Glutamatergic neuron (in vitro differentiated cells): ENCODE data around the gene TRPM3. TPM values are rescaled to one million over a fixed set of nuclear protein-coding genes. Genes with fewer than 3 reads are reported as not detected.

Experiments
- DNase-seq: peaks from one replicate; pipeline ENCODE4 v3.0.0; 2022
- H3K27ac Mint-ChIP-seq: one replicate; pipeline ENCODE4 v1.8.0; 2020; ENCODE audit warnings: mild to moderate bottlenecking, mixed read lengths, inconsistent platforms; ENCODE audit not compliant: unreplicated experiment
- H3K27me3 Mint-ChIP-seq: one replicate; pipeline ENCODE4 v1.8.0; 2020; ENCODE audit warnings: mild to moderate bottlenecking, moderate library complexity, mixed read lengths, inconsistent platforms; ENCODE audit not compliant: unreplicated experiment
- H3K36me3 Mint-ChIP-seq: one replicate; pipeline ENCODE4 v1.8.0; 2020; ENCODE audit warnings: mild to moderate bottlenecking, mixed read lengths, inconsistent platforms; ENCODE audit not compliant: unreplicated experiment
- H3K4me1 Mint-ChIP-seq: one replicate; pipeline ENCODE4 v1.8.0; 2020; ENCODE audit warnings: mild to moderate bottlenecking, low read depth, mixed read lengths, inconsistent platforms; ENCODE audit not compliant: unreplicated experiment
- H3K4me3 Mint-ChIP-seq: one replicate; pipeline ENCODE4 v1.8.0; 2020; ENCODE audit warnings: mild to moderate bottlenecking, mixed read lengths, inconsistent platforms; ENCODE audit not compliant: unreplicated experiment
- H3K9me3 Mint-ChIP-seq: one replicate; pipeline ENCODE4 v1.8.0; 2020; ENCODE audit warnings: mild to moderate bottlenecking, moderate library complexity, mixed read lengths, inconsistent platforms; ENCODE audit not compliant: unreplicated experiment
- total RNA-seq: library from RNA; stranded (reverse); fragmentation: NEBNext Ultra II Directional; extraction: Animal tissue kit (Norgen Biotek cat#: 25700); gene quantifications from one replicate; pipeline ENCODE4 v1.2.1, GENCODE V29; 2021; ENCODE audit not compliant: unreplicated experiment
- TF ChIP-seq, protein P1 (sequence below): fragments of 200-600 bp; sonication (generic); IDR thresholded peaks from one replicate; pipeline ENCODE4 v1.5.0; 2021; ENCODE audit not compliant: partially characterized antibody, unreplicated experiment

The TRPM3 gene
- total RNA-seq, 1 donor from 2014 or later = 3.3 TPM

DNA sequence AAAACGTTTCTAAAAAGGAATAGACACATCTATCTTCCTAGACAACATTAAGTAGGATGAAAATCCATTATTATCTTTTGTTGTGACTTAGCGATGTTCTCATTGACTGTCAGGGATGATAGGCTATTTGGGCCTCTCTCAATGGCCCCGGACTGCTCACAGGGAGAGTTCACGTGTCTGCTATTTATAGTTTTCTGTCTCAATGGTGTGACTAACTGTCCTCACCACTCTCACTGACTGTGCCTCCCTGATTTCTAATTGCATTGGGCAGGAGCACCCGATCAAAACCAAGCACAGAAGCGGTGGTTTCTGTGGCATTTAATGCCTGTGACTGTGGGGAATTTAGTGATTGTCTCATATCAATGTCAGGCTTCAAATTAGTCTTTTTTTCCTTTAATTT is 420.3 kb downstream of the TRPM3 start:
- Mint-ChIP-seq H3K36me3 (no peaks in the 10 kb centered on the region), H3K27ac (no peak overlapping the region), H3K9me3 (no peaks in the 10 kb centered on the region), H3K4me3 (no peak overlapping the region), H3K4me1 (no peaks in the 10 kb centered on the region), H3K27me3 (no peaks in the 10 kb centered on the region)
- DNase-seq = no peak
- TF ChIP-seq, protein P1, sequence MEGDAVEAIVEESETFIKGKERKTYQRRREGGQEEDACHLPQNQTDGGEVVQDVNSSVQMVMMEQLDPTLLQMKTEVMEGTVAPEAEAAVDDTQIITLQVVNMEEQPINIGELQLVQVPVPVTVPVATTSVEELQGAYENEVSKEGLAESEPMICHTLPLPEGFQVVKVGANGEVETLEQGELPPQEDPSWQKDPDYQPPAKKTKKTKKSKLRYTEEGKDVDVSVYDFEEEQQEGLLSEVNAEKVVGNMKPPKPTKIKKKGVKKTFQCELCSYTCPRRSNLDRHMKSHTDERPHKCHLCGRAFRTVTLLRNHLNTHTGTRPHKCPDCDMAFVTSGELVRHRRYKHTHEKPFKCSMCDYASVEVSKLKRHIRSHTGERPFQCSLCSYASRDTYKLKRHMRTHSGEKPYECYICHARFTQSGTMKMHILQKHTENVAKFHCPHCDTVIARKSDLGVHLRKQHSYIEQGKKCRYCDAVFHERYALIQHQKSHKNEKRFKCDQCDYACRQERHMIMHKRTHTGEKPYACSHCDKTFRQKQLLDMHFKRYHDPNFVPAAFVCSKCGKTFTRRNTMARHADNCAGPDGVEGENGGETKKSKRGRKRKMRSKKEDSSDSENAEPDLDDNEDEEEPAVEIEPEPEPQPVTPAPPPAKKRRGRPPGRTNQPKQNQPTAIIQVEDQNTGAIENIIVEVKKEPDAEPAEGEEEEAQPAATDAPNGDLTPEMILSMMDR = no peak

DNA sequence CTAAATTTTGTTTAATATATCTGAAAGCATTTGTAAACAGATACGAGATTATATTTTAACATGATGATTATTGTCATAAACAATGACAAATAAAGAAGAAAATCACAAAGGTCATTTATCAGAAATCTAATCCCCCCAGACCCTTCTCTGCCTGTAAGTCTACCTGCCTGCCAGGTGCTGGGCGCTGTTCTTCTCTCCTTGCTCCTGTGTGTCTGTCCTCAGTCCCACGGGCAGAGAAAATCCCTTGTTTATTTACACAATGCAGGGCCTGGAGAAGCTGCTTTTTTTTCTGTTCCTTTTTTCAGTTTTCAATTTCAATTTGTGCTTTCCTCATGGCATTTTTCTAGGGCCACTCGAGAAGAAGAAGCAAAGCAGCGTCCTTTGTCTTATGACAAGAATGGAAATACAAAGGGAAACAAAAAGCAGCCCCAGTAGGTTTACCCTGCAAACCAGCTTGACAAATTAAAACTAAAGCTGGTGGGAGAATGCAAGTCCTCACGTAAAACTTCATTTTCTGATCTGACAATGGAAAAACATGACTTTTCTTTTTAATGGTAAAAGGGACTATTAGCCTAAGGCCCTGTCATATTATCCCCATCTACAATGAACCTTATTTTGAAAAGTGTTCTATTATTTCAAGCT is 424.6 kb downstream of the TRPM3 start:
- no peak overlapping the region for H3K27ac Mint-ChIP-seq
- H3K27me3 Mint-ChIP-seq = no peaks in the 10 kb centered on the region
- no peak overlapping the region for H3K4me3 Mint-ChIP-seq
- no peak for DNase-seq
- H3K36me3 Mint-ChIP-seq = no peaks in the 10 kb centered on the region
- H3K4me1 Mint-ChIP-seq = peaks cover 1% of the 10 kb centered on the region
- TF ChIP-seq, protein P1 = no peak
- no peaks in the 10 kb centered on the region for H3K9me3 Mint-ChIP-seq

DNA sequence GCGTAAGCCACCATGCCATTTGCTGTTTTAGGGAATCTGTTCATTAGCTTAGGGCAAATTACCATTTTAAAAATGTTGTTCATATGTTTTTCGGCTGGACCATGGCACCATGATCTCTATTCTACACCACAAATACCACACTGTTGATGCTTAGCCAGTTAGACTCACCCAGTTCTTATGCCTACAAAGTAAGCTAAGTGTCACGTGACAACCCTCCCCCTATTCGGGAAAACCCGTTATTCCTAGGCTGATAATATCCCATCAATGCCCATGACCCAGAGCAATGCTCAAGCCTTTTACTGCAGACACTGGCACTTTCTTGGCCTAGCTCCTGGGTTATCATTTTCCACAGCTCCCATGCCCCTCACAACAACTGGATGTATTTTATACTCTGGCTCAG is 426.7 kb downstream of the TRPM3 start:
- H3K4me3 Mint-ChIP-seq = no peak overlapping the region
- DNase-seq = no peak
- no peaks in the 10 kb centered on the region for H3K9me3 Mint-ChIP-seq
- peaks cover 3% of the 10 kb centered on the region for H3K4me1 Mint-ChIP-seq
- H3K27me3 Mint-ChIP-seq = no peaks in the 10 kb centered on the region
- H3K27ac Mint-ChIP-seq = no peak overlapping the region
- no peaks in the 10 kb centered on the region for H3K36me3 Mint-ChIP-seq
- TF ChIP-seq, protein P1 = no peak

DNA sequence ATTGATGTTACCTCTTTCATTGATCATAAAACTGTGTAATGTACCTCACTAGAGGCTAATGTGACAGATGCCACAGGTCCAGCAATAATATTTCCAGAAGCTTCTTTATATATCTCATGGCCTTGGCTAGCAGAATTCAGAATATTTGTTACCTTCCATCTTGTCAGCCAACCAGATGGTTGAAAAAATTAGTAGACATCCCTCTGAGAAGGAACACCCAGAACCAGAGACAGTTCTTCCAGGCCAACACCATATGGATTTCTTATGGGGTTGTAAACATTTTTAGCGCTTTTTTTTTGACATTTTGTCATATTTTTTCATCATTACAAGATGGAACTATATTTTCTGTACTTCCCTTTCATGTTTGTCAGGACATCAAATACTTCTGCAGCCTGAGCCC is 428.2 kb downstream of the TRPM3 start:
- Mint-ChIP-seq H3K4me3 (no peak overlapping the region), H3K36me3 (no peaks in the 10 kb centered on the region), H3K27ac (no peak overlapping the region), H3K9me3 (no peaks in the 10 kb centered on the region), H3K27me3 (no peaks in the 10 kb centered on the region), H3K4me1 (peaks cover 3% of the 10 kb centered on the region)
- no peak for DNase-seq
- TF ChIP-seq, protein P1 = no peak

DNA sequence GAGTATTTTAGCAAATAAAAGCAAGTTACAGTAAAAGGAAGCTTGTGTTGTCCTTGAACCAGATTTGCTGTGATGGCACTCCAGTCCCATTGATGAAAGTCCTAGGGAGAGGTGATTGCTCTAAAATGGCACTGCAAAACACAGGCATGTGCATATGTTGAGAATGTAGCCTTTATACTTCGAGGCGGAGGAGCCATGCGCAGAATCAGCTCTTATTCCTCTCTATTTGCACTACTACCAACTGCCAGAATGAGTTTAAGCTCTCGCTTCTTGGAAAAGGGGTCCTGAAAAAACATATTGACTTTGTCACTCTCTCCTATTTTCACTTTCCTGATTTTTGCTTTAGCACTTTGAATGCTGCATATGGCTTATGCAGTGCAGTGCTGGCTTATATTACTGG is 429.0 kb downstream of the TRPM3 start:
- no peak overlapping the region for H3K27ac Mint-ChIP-seq
- DNase-seq = no peak
- peaks cover 3% of the 10 kb centered on the region for H3K4me1 Mint-ChIP-seq
- H3K36me3 Mint-ChIP-seq = no peaks in the 10 kb centered on the region
- H3K4me3 Mint-ChIP-seq = no peak overlapping the region
- H3K9me3 Mint-ChIP-seq = no peaks in the 10 kb centered on the region
- no peaks in the 10 kb centered on the region for H3K27me3 Mint-ChIP-seq
- TF ChIP-seq, protein P1 = no peak
